Activated naive CD4-positive, alpha-beta T cell treated with anti-CD3 and anti-CD28 coated beads, Interleukin-2, amount 50 U/mL, for 24 hours (primary cell): ENCODE results near the gene HEXD.

Experiments used
- H3K27ac Mint-ChIP-seq: one replicate; pipeline ENCODE4 v1.8.0; 2021; ENCODE audit warnings: mild to moderate bottlenecking, mixed read lengths
- H3K27me3 Mint-ChIP-seq: one replicate; pipeline ENCODE4 v1.8.0; 2021; ENCODE audit warnings: mixed read lengths
- H3K36me3 Mint-ChIP-seq: one replicate; pipeline ENCODE4 v1.8.0; 2021; ENCODE audit warnings: mixed read lengths
- H3K4me1 Mint-ChIP-seq: one replicate; pipeline ENCODE4 v1.8.0; 2021; ENCODE audit warnings: mixed read lengths
- H3K4me3 Mint-ChIP-seq: one replicate; pipeline ENCODE4 v1.8.0; 2021; ENCODE audit warnings: mild to moderate bottlenecking, mixed read lengths
- H3K9me3 Mint-ChIP-seq: one replicate; pipeline ENCODE4 v1.8.0; 2021; ENCODE audit warnings: mixed read lengths

Gene HEXD

DNA sequence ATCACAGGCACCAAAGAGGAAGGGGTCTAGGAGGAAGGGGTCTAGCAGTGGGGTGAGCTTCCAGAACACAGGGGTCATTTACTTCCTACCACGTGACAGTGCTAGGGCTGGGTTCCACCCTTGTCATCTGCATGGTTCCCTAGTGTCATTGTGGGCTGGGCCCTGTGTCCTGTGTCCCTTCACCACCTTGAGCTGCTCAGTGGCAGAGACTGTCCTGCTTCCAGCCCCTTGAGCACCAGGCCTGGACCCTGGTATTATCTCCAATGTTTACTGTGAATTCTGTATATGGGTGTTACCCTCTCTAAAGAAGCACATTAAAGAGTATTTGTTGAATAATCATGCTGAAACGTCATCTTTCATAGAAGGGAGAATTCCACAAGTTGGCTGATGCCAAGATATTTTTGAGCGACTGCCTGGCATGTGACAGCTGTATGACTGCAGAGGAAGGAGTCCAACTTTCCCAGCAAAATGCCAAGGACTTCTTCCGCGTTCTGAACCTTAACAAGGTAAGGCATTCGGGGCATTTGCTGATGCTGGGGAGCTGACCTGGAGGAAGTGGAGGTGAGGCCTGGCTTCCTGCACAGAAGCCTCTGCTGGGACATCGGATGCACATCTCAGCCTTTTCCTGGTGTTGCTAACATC, 45.9 kb downstream of the HEXD start:
- H3K36me3 Mint-ChIP-seq: peaks cover 18% of the 10 kb centered on the region
- H3K4me1 Mint-ChIP-seq: peaks cover 35% of the 10 kb centered on the region
- H3K27me3 Mint-ChIP-seq: no peaks in the 10 kb centered on the region
- H3K27ac Mint-ChIP-seq: no peak overlapping the region
- no peak overlapping the region for H3K4me3 Mint-ChIP-seq
- no peaks in the 10 kb centered on the region for H3K9me3 Mint-ChIP-seq

- H3K4me1 Mint-ChIP-seq: peaks cover 30% of the 10 kb centered on the region
- H3K27ac Mint-ChIP-seq: no peak overlapping the region
- no peaks in the 10 kb centered on the region for H3K27me3 Mint-ChIP-seq
- H3K9me3 Mint-ChIP-seq: no peaks in the 10 kb centered on the region
- no peak overlapping the region for H3K4me3 Mint-ChIP-seq
- peaks cover 18% of the 10 kb centered on the region for H3K36me3 Mint-ChIP-seq
Observed at GRCh38 chr17:82464567-82464929, 46.4 kb downstream of the HEXD start.

GRCh38 chr17:82465023-82465603, 47.0 kb downstream of the HEXD start:
- H3K9me3 Mint-ChIP-seq: no peaks in the 10 kb centered on the region
- H3K27ac Mint-ChIP-seq: no peak overlapping the region
- H3K36me3 Mint-ChIP-seq: peaks cover 21% of the 10 kb centered on the region
- H3K4me1 Mint-ChIP-seq: peaks cover 26% of the 10 kb centered on the region
- H3K27me3 Mint-ChIP-seq: no peaks in the 10 kb centered on the region
- H3K4me3 Mint-ChIP-seq: no peak overlapping the region

DNA sequence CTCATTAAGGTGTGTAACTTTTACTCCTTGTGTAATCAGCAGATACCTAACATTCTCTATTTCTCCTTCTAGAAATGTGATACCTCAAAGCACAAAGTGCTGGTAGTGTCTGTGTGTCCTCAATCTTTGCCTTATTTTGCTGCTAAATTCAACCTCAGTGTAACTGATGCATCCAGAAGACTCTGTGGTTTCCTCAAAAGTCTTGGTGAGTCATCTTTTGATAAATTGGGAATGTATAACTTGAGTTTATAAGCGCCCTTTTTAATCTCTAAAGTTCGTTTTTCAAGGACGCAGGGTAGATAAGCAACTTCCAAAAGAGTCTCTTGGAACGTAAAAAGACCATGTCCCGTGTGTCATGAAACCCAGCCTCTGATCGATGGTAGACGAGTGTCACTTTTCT, 50.5 kb downstream of the HEXD start:
- peaks cover 12% of the 10 kb centered on the region for H3K4me1 Mint-ChIP-seq
- H3K4me3 Mint-ChIP-seq: no peak overlapping the region
- H3K9me3 Mint-ChIP-seq: no peaks in the 10 kb centered on the region
- H3K27me3 Mint-ChIP-seq: no peaks in the 10 kb centered on the region
- H3K36me3 Mint-ChIP-seq: peaks cover 17% of the 10 kb centered on the region
- no peak overlapping the region for H3K27ac Mint-ChIP-seq

DNA sequence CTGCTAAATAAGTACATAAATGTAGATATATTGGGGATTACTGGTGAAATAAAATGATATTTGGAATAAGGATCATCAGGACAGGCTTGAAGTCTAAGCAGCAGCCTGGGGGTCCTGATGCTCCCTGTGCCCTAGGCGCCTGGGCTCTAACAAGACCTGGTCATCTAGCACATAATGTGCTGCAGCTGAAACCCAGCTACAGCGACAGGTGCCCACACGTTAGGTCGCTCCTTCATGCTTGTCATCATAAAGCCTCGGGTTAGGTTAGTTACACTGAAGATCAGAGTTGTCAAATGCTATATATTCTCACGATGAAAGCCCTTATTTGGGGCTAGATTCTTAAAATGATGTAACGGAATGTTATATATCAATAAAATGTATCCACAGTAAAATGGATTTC, 51.9 kb downstream of the HEXD start:
- no peaks in the 10 kb centered on the region for H3K9me3 Mint-ChIP-seq
- H3K27ac Mint-ChIP-seq: no peak overlapping the region
- peaks cover 12% of the 10 kb centered on the region for H3K36me3 Mint-ChIP-seq
- peaks cover 5% of the 10 kb centered on the region for H3K4me1 Mint-ChIP-seq
- H3K27me3 Mint-ChIP-seq: no peaks in the 10 kb centered on the region
- H3K4me3 Mint-ChIP-seq: no peak overlapping the region

- peaks cover 3% of the 10 kb centered on the region for H3K4me1 Mint-ChIP-seq
- H3K27ac Mint-ChIP-seq: no peak overlapping the region
- peaks cover 10% of the 10 kb centered on the region for H3K36me3 Mint-ChIP-seq
Observed at GRCh38 chr17:82474223-82475010, 56.3 kb downstream of the HEXD start.

DNA sequence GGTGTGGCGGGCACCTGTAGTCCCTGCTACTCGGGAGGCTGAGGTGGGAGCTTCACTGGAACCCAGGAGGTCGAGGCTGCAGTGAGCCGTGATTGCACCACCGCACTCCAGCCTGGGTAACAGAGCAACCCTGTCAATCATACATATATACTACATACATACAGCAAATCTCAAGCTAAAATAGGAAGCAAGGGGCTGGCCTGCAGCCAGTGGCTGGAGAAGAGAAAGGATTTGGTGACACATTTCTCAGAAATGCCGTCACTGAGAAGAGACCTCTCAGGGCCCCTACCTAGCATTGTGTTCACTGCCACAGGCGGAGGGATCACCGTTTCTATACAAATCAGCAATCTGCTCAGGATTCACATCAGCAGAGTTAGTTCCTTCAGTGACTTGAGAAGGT, 57.3 kb downstream of the HEXD start:
- no peak overlapping the region for H3K27ac Mint-ChIP-seq
- H3K27me3 Mint-ChIP-seq: no peaks in the 10 kb centered on the region
- peaks cover 3% of the 10 kb centered on the region for H3K4me1 Mint-ChIP-seq
- H3K36me3 Mint-ChIP-seq: peaks cover 8% of the 10 kb centered on the region
- no peaks in the 10 kb centered on the region for H3K9me3 Mint-ChIP-seq
- no peak overlapping the region for H3K4me3 Mint-ChIP-seq

More at GRCh38 chr17:82474223-82475010, 56.3 kb downstream of the HEXD start:
- no peak overlapping the region for H3K4me3 Mint-ChIP-seq
- H3K9me3 Mint-ChIP-seq: no peaks in the 10 kb centered on the region
- H3K27me3 Mint-ChIP-seq: no peaks in the 10 kb centered on the region

DNA sequence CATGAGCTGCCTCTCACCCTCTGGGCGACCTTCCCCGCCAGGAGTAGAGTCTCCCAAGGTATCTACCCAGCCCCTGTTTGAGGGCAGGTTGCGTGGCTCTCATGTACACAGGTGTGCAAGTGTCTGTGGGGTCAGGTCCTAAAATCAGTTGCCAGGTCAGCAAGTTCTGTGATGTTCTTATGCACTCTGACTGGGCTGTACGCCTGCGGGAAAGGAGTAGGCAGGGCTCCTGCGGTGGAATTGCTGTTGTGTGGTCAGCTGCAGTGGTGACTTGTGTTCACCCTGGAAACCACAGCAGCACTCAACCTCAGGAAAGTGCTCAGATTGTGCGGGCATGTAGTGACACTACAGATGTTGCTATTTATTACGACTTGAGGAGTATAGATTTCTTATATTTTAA, 59.8 kb downstream of the HEXD start:
- Mint-ChIP-seq H3K4me3 (no peak overlapping the region), H3K27ac (peak overlapping the region; percentile 8), H3K27me3 (no peaks in the 10 kb centered on the region), H3K36me3 (peaks cover 3% of the 10 kb centered on the region), H3K4me1 (peaks cover 3% of the 10 kb centered on the region), H3K9me3 (no peaks in the 10 kb centered on the region)

- no peak overlapping the region for H3K4me3 Mint-ChIP-seq
Observed at GRCh38 chr17:82479602-82480001, 61.5 kb downstream of the HEXD start.

DNA sequence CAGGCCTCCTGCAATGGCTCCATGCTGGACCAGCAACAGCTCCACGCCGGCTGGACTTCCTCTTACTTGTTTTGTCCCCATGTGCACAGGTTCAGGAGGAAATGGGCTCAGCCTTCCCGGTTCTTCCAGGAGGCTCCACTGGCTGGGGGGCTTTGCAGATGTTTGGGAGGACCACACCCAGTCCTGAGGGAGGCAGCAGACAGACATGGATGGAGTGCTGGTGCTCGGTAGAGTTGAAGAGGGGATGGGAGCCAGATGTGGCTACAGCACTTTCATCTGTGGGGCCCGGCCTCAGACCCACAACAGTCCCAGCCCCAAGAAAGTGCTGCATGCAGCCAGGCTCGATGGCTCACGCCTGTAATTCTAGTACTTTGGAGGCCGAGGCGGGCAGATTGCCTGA, 62.2 kb downstream of the HEXD start:
- no peak overlapping the region for H3K4me3 Mint-ChIP-seq
- H3K27ac Mint-ChIP-seq: peak overlapping the region; percentile 74
- peaks cover 3% of the 10 kb centered on the region for H3K4me1 Mint-ChIP-seq
- H3K36me3 Mint-ChIP-seq: peaks cover 3% of the 10 kb centered on the region
- H3K27me3 Mint-ChIP-seq: no peaks in the 10 kb centered on the region
- H3K9me3 Mint-ChIP-seq: no peaks in the 10 kb centered on the region

More at GRCh38 chr17:82479602-82480001, 61.5 kb downstream of the HEXD start:
- H3K27me3 Mint-ChIP-seq: no peaks in the 10 kb centered on the region
- no peaks in the 10 kb centered on the region for H3K9me3 Mint-ChIP-seq
- H3K36me3 Mint-ChIP-seq: peaks cover 3% of the 10 kb centered on the region
- H3K4me1 Mint-ChIP-seq: peaks cover 3% of the 10 kb centered on the region
- H3K27ac Mint-ChIP-seq: no peak overlapping the region

DNA sequence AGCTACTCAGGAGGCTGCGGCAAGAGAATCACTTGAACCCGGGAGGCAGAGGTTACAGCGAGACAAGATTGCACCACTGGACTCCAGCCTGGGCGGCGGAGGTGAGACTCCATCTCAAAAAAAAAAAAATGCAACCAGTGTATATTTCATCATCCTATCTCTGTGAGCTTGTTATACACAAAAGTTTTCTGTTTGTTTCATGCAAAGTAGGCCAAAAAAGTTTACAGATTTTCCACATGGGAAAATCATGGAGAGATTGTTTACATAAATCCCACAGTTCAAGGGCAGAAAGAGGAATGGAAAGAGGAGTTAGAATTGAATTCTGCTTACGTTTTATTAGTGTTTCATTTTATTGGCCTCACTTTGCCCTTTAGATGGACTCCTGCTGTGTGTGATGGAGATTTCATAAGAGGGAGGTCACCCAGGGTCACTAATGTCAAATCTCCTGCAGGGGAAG, 65.1 kb downstream of the HEXD start:
- H3K27ac Mint-ChIP-seq: no peak overlapping the region
- H3K4me1 Mint-ChIP-seq: peaks cover 9% of the 10 kb centered on the region
- no peaks in the 10 kb centered on the region for H3K27me3 Mint-ChIP-seq
- peaks cover 5% of the 10 kb centered on the region for H3K36me3 Mint-ChIP-seq
- no peaks in the 10 kb centered on the region for H3K9me3 Mint-ChIP-seq
- H3K4me3 Mint-ChIP-seq: no peak overlapping the region

DNA sequence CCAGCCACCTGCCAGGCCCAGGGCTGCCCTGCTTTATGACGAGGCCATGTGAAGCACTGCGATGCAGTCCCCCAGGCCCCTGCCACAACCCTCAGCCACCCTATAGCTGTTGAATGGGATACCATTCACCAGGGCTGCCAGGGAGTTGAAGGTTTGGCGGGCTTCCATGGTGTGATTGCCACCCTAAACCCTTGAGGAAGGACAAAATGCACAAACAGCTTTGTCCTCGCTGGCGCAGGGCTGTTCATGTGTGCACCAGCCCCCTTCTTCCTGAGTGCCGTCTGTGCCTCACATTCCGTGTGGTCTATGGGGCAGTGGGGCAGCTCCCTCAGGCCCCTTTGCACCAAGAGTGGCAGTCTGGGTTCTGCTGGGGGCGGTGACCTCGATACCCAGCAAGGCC, 65.7 kb downstream of the HEXD start:
- Mint-ChIP-seq H3K27me3 (no peaks in the 10 kb centered on the region), H3K4me3 (no peak overlapping the region), H3K27ac (no peak overlapping the region), H3K36me3 (peaks cover 5% of the 10 kb centered on the region), H3K4me1 (peaks cover 9% of the 10 kb centered on the region), H3K9me3 (no peaks in the 10 kb centered on the region)

DNA sequence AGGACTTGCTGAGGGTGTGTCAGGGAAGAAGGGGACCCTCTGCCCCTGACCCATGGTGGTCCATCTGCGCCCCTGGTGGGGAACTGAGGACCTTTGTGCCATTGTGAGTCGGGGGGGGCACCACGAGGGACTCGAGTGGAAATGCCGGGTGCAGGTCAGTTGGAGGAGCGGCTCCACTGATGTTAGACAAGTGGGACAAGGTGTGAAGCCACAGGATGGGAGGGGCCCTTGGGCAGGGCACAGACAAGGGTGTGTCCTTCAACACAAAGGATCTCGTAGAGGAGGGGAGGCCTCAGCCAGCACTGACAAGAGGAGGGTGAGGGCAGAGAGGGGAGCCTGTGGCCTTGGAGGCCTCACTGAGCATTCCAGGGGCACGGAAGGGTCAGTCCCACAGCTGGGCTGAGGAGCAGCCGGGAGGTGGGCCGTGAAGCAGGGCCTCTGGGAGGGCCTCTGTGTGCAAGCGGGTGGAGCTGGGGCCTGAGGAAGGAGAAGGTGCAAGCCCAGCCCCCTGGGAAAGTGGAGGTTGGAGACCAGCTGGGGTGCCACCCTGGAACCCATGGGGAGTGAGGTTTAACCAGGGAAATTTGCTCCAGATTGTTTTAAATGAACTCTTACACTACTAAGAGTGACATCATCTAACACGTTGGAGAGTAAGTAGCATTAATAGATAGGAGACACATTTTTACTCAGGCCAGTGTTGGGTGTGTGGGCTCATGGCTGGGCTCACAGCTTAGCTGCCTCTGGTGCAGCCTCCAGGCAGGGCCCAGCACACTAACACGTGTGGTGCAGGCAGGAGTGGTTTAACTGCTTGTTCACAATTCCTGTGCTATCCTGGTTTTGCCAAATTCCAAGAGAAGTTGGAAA, 68.3 kb downstream of the HEXD start:
- peak overlapping the region; percentile 55 for H3K27ac Mint-ChIP-seq
- peaks cover 4% of the 10 kb centered on the region for H3K36me3 Mint-ChIP-seq
- H3K27me3 Mint-ChIP-seq: no peaks in the 10 kb centered on the region
- H3K4me3 Mint-ChIP-seq: no peak overlapping the region
- H3K9me3 Mint-ChIP-seq: no peaks in the 10 kb centered on the region
- H3K4me1 Mint-ChIP-seq: peaks cover 7% of the 10 kb centered on the region

GRCh38 chr17:82487910-82488309, 69.8 kb downstream of the HEXD start:
- Mint-ChIP-seq H3K36me3 (peaks cover 4% of the 10 kb centered on the region), H3K4me1 (peaks cover 7% of the 10 kb centered on the region), H3K27me3 (no peaks in the 10 kb centered on the region)

GRCh38 chr17:82489117-82489516, 71.0 kb downstream of the HEXD start:
- Mint-ChIP-seq H3K4me3 (no peak overlapping the region), H3K36me3 (peaks cover 4% of the 10 kb centered on the region), H3K4me1 (peaks cover 7% of the 10 kb centered on the region), H3K27me3 (no peaks in the 10 kb centered on the region), H3K27ac (no peak overlapping the region), H3K9me3 (no peaks in the 10 kb centered on the region)

More at GRCh38 chr17:82487910-82488309, 69.8 kb downstream of the HEXD start:
- Mint-ChIP-seq H3K9me3 (no peaks in the 10 kb centered on the region), H3K27ac (no peak overlapping the region), H3K4me3 (no peak overlapping the region)
